Cardiac muscle cell (in vitro differentiated cells and primary cell): ENCODE data around the gene CCDC85C. TPM values are rescaled to one million over a fixed set of nuclear protein-coding genes. Genes with fewer than 3 reads are reported as not detected.

Experiments
- DNase-seq, 2 donors: peaks; one replicate each; pipeline versions ENCODE4 v3.0.0 to v3.0.0-alpha.2; 2010 to 2017; ENCODE audit warnings: low read depth in 1 of 2, low spot score in 1 of 2
- H3K27ac ChIP-seq: fragments of 200-600 bp; sonication (generic); 2 replicates; pipeline ENCODE4 v1.5.1; 2016
- H3K27me3 ChIP-seq: fragments of 200-600 bp; sonication (generic); 2 replicates; pipeline ENCODE4 v1.6.0; 2016; ENCODE audit warnings: control low read depth
- H3K36me3 ChIP-seq: fragments of 200-600 bp; sonication (generic); 2 replicates; pipeline ENCODE4 v1.5.1; 2016; ENCODE audit warnings: control low read depth
- H3K4me1 ChIP-seq: fragments of 200-600 bp; sonication (generic); 2 replicates; pipeline ENCODE4 v1.8.1; 2017; ENCODE audit warnings: low read depth, mild to moderate bottlenecking, mixed run types
- H3K4me3 ChIP-seq: fragments of 200-600 bp; sonication (generic); 2 replicates; pipeline ENCODE4 v1.5.1; 2016; ENCODE audit warnings: mild to moderate bottlenecking
- H3K9me3 ChIP-seq: fragments of 200-600 bp; sonication (generic); 2 replicates; pipeline ENCODE4 v1.5.1; 2017; ENCODE audit warnings: low read depth, mild to moderate bottlenecking, control low read depth
- polyA plus RNA-seq: library from polyadenylated mRNA; unstranded; fragments of >200 nt; fragmentation: Nextera tagmentation; extraction: Ambion mirVana; gene quantifications from 2 replicates; pipeline ENCODE4 v1.2.1, GENCODE V29; 2016
- total RNA-seq: library from RNA; depleted of rRNA; stranded (reverse); fragments of >200 nt; gene quantifications from 2 replicates; pipeline ENCODE4 v1.2.3, GENCODE V29; 2016
- TF ChIP-seq, protein P1 (sequence below): IDR thresholded peaks from 2 replicates; pipeline ENCODE4 v1.5.1; 2012; ENCODE audit warnings: low read depth, mild to moderate bottlenecking, low read length

CCDC85C gene
- total and polyA plus RNA-seq, 2 experiments from 2014 or later, result 39.6 to 45.7 TPM

DNA sequence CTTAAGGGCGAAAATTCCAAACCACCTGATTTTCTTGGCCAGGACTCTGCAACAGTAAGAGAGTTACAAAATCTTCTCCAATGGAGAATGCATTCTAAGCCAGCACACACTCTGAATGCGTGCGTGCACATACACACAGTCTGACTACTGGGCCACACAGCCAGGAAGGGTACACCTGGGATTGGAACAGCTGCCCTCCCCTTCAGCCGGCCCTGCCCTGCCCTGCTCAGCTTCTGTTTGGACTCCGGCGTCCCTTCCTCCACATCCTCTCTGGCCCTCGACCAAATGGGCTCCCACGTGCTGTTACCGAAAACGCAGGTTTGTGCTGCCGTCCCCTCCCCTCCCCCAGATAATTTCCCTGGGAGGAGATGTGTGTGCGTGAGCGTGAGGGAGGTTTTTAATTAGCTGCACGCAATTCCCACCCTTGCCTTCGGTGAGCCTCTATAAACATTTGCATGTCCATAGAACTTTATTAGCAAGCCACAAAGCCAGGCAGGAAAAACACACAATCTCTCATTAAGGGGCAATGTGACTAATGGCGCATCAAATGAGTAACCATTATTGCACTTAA is 79.8 kb downstream of the CCDC85C start:
- H3K9me3 ChIP-seq, result no peaks in the 10 kb centered on the region
- DNase-seq, result no peak
- H3K27ac ChIP-seq, result no peak overlapping the region

DNA sequence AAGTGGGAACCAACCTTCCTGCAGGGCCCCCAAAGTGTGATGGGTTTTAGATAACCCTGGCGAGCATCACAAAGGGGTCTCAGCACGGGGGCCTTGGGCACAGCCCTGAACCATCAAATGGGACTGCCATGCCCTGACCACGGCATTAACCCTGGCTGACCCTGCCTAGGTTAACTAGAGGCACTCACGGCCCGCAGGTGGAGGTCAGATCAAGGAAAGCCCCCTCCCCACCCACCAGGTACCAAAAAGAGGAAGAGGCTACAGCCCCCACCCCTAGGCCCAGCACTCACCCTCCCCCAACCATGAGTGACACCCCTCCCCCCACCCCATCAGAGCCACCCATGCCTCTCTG is 80.3 kb downstream of the CCDC85C start:
- TF ChIP-seq, protein P1, sequence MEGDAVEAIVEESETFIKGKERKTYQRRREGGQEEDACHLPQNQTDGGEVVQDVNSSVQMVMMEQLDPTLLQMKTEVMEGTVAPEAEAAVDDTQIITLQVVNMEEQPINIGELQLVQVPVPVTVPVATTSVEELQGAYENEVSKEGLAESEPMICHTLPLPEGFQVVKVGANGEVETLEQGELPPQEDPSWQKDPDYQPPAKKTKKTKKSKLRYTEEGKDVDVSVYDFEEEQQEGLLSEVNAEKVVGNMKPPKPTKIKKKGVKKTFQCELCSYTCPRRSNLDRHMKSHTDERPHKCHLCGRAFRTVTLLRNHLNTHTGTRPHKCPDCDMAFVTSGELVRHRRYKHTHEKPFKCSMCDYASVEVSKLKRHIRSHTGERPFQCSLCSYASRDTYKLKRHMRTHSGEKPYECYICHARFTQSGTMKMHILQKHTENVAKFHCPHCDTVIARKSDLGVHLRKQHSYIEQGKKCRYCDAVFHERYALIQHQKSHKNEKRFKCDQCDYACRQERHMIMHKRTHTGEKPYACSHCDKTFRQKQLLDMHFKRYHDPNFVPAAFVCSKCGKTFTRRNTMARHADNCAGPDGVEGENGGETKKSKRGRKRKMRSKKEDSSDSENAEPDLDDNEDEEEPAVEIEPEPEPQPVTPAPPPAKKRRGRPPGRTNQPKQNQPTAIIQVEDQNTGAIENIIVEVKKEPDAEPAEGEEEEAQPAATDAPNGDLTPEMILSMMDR, result no peak
- Histone ChIP-seq H3K9me3 (no peaks in the 10 kb centered on the region), H3K36me3 (no peaks in the 10 kb centered on the region), H3K27ac (no peak overlapping the region), H3K4me1 (peaks cover 14% of the 10 kb centered on the region), H3K27me3 (no peaks in the 10 kb centered on the region), H3K4me3 (no peak overlapping the region)
- no peak for DNase-seq

More for the DNA sequence above, 79.8 kb downstream of the CCDC85C start:
- Histone ChIP-seq H3K4me1 (peaks cover 14% of the 10 kb centered on the region), H3K4me3 (no peak overlapping the region), H3K36me3 (no peaks in the 10 kb centered on the region), H3K27me3 (no peaks in the 10 kb centered on the region)
- TF ChIP-seq, protein P1, result no peak

DNA sequence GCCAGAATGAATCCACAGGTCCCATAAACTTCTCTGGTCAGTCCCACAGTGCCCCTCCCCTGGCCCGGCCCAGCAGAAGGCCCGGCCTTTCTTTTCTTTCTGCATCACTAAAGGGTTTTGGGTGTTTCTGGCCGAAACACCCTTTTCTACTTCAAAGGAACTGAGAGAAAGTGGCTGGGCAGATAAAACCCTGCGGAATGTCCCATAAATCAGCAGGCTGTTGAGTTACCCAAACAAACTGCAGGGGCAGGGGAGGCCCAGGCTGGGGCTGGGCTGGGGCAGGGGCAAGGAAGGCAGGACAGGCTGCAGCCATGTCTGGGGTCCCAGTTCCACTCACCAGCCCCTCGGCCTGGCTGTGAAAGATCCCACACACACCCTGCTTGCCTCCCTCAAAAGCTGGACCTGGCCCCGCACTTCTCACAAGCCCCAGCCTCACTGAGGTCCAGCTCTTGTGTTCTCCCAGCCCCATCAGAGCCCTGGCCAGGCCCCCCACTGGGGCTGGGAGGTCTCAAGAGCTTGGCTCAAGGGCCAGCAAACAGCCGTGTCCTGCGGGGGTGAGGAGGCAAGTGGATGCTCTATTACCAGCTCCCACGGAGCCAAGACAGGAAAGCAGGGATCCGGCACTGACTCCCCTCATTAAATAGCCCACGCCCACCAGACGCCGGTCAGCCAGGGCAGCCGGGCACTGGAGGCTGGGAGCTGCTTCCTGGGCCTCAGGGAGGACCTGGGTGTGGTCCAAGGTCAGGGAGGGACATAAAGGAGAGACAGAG is 80.9 kb downstream of the CCDC85C start:
- Histone ChIP-seq H3K27me3 (no peaks in the 10 kb centered on the region), H3K36me3 (no peaks in the 10 kb centered on the region), H3K9me3 (no peaks in the 10 kb centered on the region), H3K27ac (peak overlapping the region; percentile 60), H3K4me3 (no peak overlapping the region), H3K4me1 (peaks cover 14% of the 10 kb centered on the region)
- TF ChIP-seq, protein P1, result no peak
- DNase-seq, result peak; percentile 14 to 46

DNA sequence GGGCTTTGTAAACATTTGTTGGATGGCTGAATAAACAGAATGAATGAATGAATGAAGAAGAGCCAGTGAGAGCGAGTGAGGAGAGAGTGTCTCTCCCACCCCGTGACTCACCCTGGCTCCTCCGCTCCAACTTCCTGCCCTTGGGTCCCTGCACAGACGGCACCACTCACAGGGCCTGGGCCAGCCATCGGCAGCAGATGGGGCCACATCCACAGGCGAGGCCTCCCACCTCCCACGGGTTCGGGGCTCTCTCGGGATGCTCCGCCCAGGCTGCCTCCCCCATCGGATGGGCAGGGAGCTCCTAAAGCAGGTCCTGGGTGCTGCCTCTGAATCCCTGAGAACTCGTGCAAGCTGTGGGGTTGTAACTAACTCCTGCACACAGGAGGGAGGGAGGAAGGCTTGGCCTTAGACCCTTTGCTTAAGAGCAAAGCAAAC is 81.5 kb downstream of the CCDC85C start:
- Histone ChIP-seq H3K4me3 (no peak overlapping the region), H3K36me3 (no peaks in the 10 kb centered on the region), H3K4me1 (peaks cover 14% of the 10 kb centered on the region), H3K27ac (peak overlapping the region; percentile 60), H3K9me3 (no peaks in the 10 kb centered on the region), H3K27me3 (no peaks in the 10 kb centered on the region)
- DNase-seq, result peak in 1 of 2 donors; percentile 56
- TF ChIP-seq, protein P1, result no peak

DNA sequence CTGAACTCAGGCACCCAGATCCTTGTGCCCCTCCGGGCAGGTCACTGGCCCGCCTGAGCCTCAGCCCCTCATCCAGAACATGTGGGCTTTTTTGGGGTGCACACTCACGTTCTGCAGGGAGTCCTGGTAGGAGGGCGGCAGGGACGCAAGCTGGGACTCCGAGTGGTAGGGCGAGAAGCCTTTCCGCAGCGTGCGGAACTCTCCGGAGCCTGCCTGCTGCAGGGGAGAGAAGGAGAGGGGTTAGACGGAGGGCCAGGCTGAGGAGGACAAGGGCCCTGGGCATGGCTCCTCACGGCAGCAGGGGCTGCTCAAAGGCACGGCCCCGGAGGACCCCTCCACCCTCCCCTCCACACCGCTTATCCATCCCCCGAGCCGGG is 82.0 kb downstream of the CCDC85C start:
- Histone ChIP-seq H3K9me3 (no peaks in the 10 kb centered on the region), H3K27ac (no peak overlapping the region), H3K4me1 (peaks cover 14% of the 10 kb centered on the region), H3K36me3 (no peaks in the 10 kb centered on the region), H3K27me3 (no peaks in the 10 kb centered on the region), H3K4me3 (no peak overlapping the region)
- TF ChIP-seq, protein P1, result no peak
- no peak for DNase-seq
